HEK293T (cell line): ENCODE results near the gene TAP1.

ENCODE experiments used
- ARNT ChIP-seq: fragments of 450-650 bp; IDR thresholded peaks from 2 replicates; pipeline ENCODE4 v1.6.1; 2017; ENCODE audit warnings: mild to moderate bottlenecking
- BHLHE40 ChIP-seq: fragments of 450-650 bp; IDR thresholded peaks from 2 replicates; pipeline ENCODE4 v1.6.1; 2016; ENCODE audit warnings: mild to moderate bottlenecking, moderate library complexity, borderline replicate concordance
- ELF4 ChIP-seq: fragments of 450-650 bp; IDR thresholded peaks from 2 replicates; pipeline ENCODE4 v1.6.1; 2017; ENCODE audit warnings: antibody characterized with exemption
- FOXA1 ChIP-seq: fragments of 450-650 bp; IDR thresholded peaks from 2 replicates; pipeline ENCODE4 v1.6.1; 2016; ENCODE audit warnings: mild to moderate bottlenecking
- FOXK2 ChIP-seq: fragments of 450-650 bp; IDR thresholded peaks from 2 replicates; pipeline ENCODE4 v1.6.1; 2016; ENCODE audit warnings: mild to moderate bottlenecking
- FOXM1 ChIP-seq: fragments of 450-650 bp; IDR thresholded peaks from 2 replicates; pipeline ENCODE4 v1.6.1; 2017; ENCODE audit warnings: mild to moderate bottlenecking, borderline replicate concordance
- HDGF ChIP-seq: fragments of 450-650 bp; IDR thresholded peaks from 2 replicates; pipeline ENCODE4 v1.6.1; 2017; ENCODE audit warnings: antibody characterized with exemption, borderline replicate concordance
- LEF1 ChIP-seq: fragments of 450-650 bp; IDR thresholded peaks from 2 replicates; pipeline ENCODE4 v1.6.1; 2017; ENCODE audit warnings: mild to moderate bottlenecking, borderline replicate concordance
- PKNOX1 ChIP-seq: fragments of 450-650 bp; IDR thresholded peaks from 2 replicates; pipeline ENCODE4 v1.6.1; 2016
- SP1 ChIP-seq: fragments of 450-650 bp; IDR thresholded peaks from 2 replicates; pipeline ENCODE4 v1.6.1; 2017
- SUZ12 ChIP-seq: fragments of 450-650 bp; IDR thresholded peaks from 2 replicates; pipeline ENCODE4 v1.6.1; 2016; ENCODE audit warnings: mild to moderate bottlenecking
- TARDBP ChIP-seq: fragments of 450-650 bp; IDR thresholded peaks from 2 replicates; pipeline ENCODE4 v1.6.1; 2016
- ZNF384 ChIP-seq: fragments of 450-650 bp; IDR thresholded peaks from 2 replicates; pipeline ENCODE4 v1.6.1; 2016

DNA sequence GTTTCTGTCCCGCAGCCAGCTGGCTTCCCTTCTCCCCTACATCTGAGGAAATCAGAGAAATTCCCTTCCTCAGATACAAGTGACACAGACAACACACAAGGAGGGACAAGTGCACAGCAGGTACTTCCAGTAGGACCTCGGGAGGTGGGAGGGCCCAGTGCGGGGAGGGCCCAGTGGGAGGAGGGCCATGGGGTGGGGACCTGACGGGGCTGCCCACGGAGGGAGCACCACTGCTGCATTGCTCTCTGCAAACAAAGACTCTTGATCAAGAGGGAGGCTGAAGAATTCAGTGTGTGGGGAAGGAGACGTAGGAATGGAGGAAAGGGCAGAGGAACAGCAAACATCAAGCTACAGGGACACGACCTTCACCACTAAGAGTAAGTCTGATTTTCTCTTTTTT, 24.0 kb downstream of the TAP1 start:
- TF ChIP-seq FOXM1 (no peak), BHLHE40 (no peak), PKNOX1 (no peak), FOXK2 (no peak), HDGF (no peak), ELF4 (no peak), SUZ12 (no peak), FOXA1 (no peak), ARNT (no peak), TARDBP (no peak), LEF1 (no peak), ZNF384 (no peak), SP1 (no peak)
